BE2C (cell line): ENCODE data around the gene IRF6.

Source experiments
- DNase-seq: peaks from one replicate; pipeline ENCODE4 v3.0.0-alpha.2; 2020
- H3K27me3 ChIP-seq: fragments of 250-450 bp; sonication (Bioruptor Pico); 2 replicates; pipeline ENCODE4 v1.5.1; 2020; ENCODE audit warnings: mild to moderate bottlenecking
- H3K36me3 ChIP-seq: fragments of 250-450 bp; sonication (Bioruptor Pico); 2 replicates; pipeline ENCODE4 v1.5.1; 2020; ENCODE audit warnings: mild to moderate bottlenecking
- H3K4me1 ChIP-seq: fragments of 250-450 bp; sonication (Bioruptor Pico); 2 replicates; pipeline ENCODE4 v1.5.1; 2020
- H3K4me3 ChIP-seq: 2 replicates; pipeline ENCODE4 v1.5.1; 2011; ENCODE audit warnings: low read depth, low read length
- H3K9me3 ChIP-seq: fragments of 250-450 bp; sonication (Bioruptor Pico); 2 replicates; pipeline ENCODE4 v1.5.1; 2020
- CTCF ChIP-seq: IDR thresholded peaks from 2 replicates; pipeline ENCODE4 v1.5.1; 2012; ENCODE audit warnings: mild to moderate bottlenecking, low read depth, low read length

IRF6 gene

GRCh38 chr1:209784265-209785169 lies 21.4 kb downstream of the IRF6 start, which contains the start of gene C1orf74:
Gene C1orf74, minus strand, starts transcription at chr1:209784559. Its CDS starts 925 bp downstream, at chr1:209783634.
- peak within 1 kb of the TSS; percentile 78 for H3K4me3 ChIP-seq
- no peaks in the 10 kb centered on the region for H3K9me3 ChIP-seq
- no peaks in the 10 kb centered on the region for H3K27me3 ChIP-seq
- no peak for TF ChIP-seq CTCF
- peak; percentile 99 for DNase-seq
- H3K36me3 ChIP-seq = no peaks in the 10 kb centered on the region
- H3K4me1 ChIP-seq = no peaks in the 10 kb centered on the region

GRCh38 chr1:209783386-209783785 lies 22.6 kb downstream of the IRF6 start:
- Histone ChIP-seq H3K36me3 (no peaks in the 10 kb centered on the region), H3K9me3 (no peaks in the 10 kb centered on the region), H3K4me1 (no peaks in the 10 kb centered on the region), H3K4me3 (peak overlapping the region; percentile 78), H3K27me3 (no peaks in the 10 kb centered on the region)
- DNase-seq = no peak
- TF ChIP-seq CTCF = no peak

- TF ChIP-seq CTCF = no peak
- no peak for DNase-seq
- Histone ChIP-seq H3K36me3 (no peaks in the 10 kb centered on the region), H3K9me3 (no peaks in the 10 kb centered on the region), H3K4me3 (no peak overlapping the region), H3K4me1 (peaks cover 7% of the 10 kb centered on the region), H3K27me3 (no peaks in the 10 kb centered on the region)
Observed at GRCh38 chr1:209780268-209780667, 25.7 kb downstream of the IRF6 start.

- Histone ChIP-seq H3K36me3 (no peaks in the 10 kb centered on the region), H3K4me3 (no peak overlapping the region), H3K9me3 (no peaks in the 10 kb centered on the region), H3K27me3 (no peaks in the 10 kb centered on the region), H3K4me1 (peaks cover 7% of the 10 kb centered on the region)
- no peak for DNase-seq
- TF ChIP-seq CTCF = no peak
Observed at GRCh38 chr1:209778102-209778501, 27.8 kb downstream of the IRF6 start.

- no peaks in the 10 kb centered on the region for H3K9me3 ChIP-seq
- TF ChIP-seq CTCF = no peak
Observed at GRCh38 chr1:209777587-209777986, 28.4 kb downstream of the IRF6 start.

GRCh38 chr1:209775678-209776077 lies 30.3 kb downstream of the IRF6 start:
- Histone ChIP-seq H3K36me3 (no peaks in the 10 kb centered on the region), H3K4me1 (peaks cover 13% of the 10 kb centered on the region), H3K4me3 (no peak overlapping the region), H3K9me3 (no peaks in the 10 kb centered on the region), H3K27me3 (no peaks in the 10 kb centered on the region)
- DNase-seq = no peak
- TF ChIP-seq CTCF = no peak

More at GRCh38 chr1:209777587-209777986, 28.4 kb downstream of the IRF6 start:
- no peak overlapping the region for H3K4me3 ChIP-seq
- no peaks in the 10 kb centered on the region for H3K27me3 ChIP-seq
- H3K36me3 ChIP-seq = no peaks in the 10 kb centered on the region
- peaks cover 9% of the 10 kb centered on the region for H3K4me1 ChIP-seq
- no peak for DNase-seq
